HepG2 (cell line): ENCODE measurements around the gene RPS6KA2. TPM values are rescaled to one million over a fixed set of nuclear protein-coding genes. Genes with fewer than 3 reads are reported as not detected.
A peak's percentile ranks its signal among the peaks of the same experiment; 100 is the strongest.

Source experiments
- ATAC-seq: fragments of 200-7000 bp; cut with Tn5 transposase; 3 replicates; pipeline ENCODE4 v1.9.1; 2020; ENCODE audit warnings: mild to moderate bottlenecking, moderate library complexity
- BruUV-seq: library from RNA; stranded (reverse); fragments of 400-500 nt; replicated peaks from 2 replicates; lab custom pipeline; 2021; lab: Mats Ljungman, UMichigan
- CTCF ChIA-PET: fragments of 300-600 bp; formaldehyde crosslinking; extraction: SDS; loops from one replicate; lab custom pipeline; 2021; ENCODE audit warnings: low total read pairs, inconsistent platforms, low intra/inter-chr PET ratio; lab: Yijun Ruan, JAX
- POLR2A ChIA-PET: fragments of 350-600 bp; sonication (Branson Sonifier 250); formaldehyde crosslinking; loops from one replicate; lab custom pipeline; 2020; ENCODE audit warnings: antibody characterized with exemption, inconsistent platforms; lab: Yijun Ruan, JAX
- DNase-seq: peaks from one replicate; pipeline ENCODE4 v3.0.0-alpha.2; 2015; ENCODE audit warnings: low spot score
- FAIRE-seq: peaks from 3 replicates; lab custom pipeline; 2011; peaks lifted over from hg19 to GRCh38; lab: Jason Lieb, UNC
- H2AFZ ChIP-seq: one replicate; pipeline ENCODE4 v1.6.1; 2011; ENCODE audit warnings: low read length, inconsistent platforms
- H3K27ac ChIP-seq: fragments of 300-600 bp; 3 replicates; pipeline ENCODE4 v1.8.0; 2011; ENCODE audit warnings: mixed run types, mild to moderate bottlenecking, mixed read lengths, low read length, inconsistent platforms; ENCODE audit not compliant: insufficient read depth; ENCODE audit errors: extremely low read length
- H3K27me3 ChIP-seq, 2 experiments: fragments of 200-600 bp in 1 of 2; 2 replicates in 1 of 2; 3 replicates in 1 of 2; pipeline versions ENCODE4 v1.6.0 to v1.8.0; 2011; ENCODE audit warnings: low read length in 2 of 2, mild to moderate bottlenecking in 2 of 2, moderate library complexity in 2 of 2, inconsistent platforms in 1 of 2; ENCODE audit not compliant: insufficient read depth in 2 of 2, control insufficient read depth in 1 of 2
- H3K36me3 ChIP-seq, 2 experiments: fragments of 200-600 bp in 1 of 2; replicated peaks in 1 of 2; 2 replicates in 1 of 2; 3 replicates in 1 of 2; pipeline versions ENCODE4 v1.5.1 to v1.8.0; 2011; ENCODE audit warnings: low read length in 2 of 2, inconsistent platforms in 1 of 2; ENCODE audit not compliant: insufficient read depth in 2 of 2, control insufficient read depth in 1 of 2
- H3K4me1 ChIP-seq: 2 replicates; pipeline ENCODE4 v1.5.1; 2012; ENCODE audit warnings: low read length, inconsistent platforms; ENCODE audit not compliant: insufficient read depth
- H3K4me2 ChIP-seq: 2 replicates; pipeline ENCODE4 v1.6.0; 2011; ENCODE audit warnings: low read depth, low read length, inconsistent platforms
- H3K4me3 ChIP-seq, 3 experiments: fragments of 200-600 bp in 1 of 3; sonication (generic), shearing (Covaris generic) in 1 of 3; replicated peaks in 1 of 3; 2 replicates each; pipeline ENCODE4 v1.5.1; 2011 to 2016; ENCODE audit warnings: low read length in 3 of 3, inconsistent platforms in 2 of 3, low read depth in 2 of 3, mild to moderate bottlenecking in 2 of 3, control low read depth in 1 of 3, mixed read lengths in 1 of 3; ENCODE audit not compliant: insufficient read depth in 1 of 3
- H3K79me2 ChIP-seq: one replicate; pipeline ENCODE4 v1.6.1; 2011; ENCODE audit warnings: low read length, inconsistent platforms; ENCODE audit not compliant: insufficient read depth
- H3K9ac ChIP-seq: 2 replicates; pipeline ENCODE4 v1.6.0; 2011; ENCODE audit warnings: mild to moderate bottlenecking, low read depth, low read length, inconsistent platforms; ENCODE audit not compliant: insufficient read depth
- H3K9me3 ChIP-seq: 2 replicates; pipeline ENCODE4 v1.5.1; 2012; ENCODE audit warnings: mild to moderate bottlenecking, low read length
- H4K20me1 ChIP-seq: 2 replicates; pipeline ENCODE4 v1.6.0; 2011; ENCODE audit warnings: inconsistent platforms, mild to moderate bottlenecking, low read length, moderate library complexity; ENCODE audit not compliant: insufficient read depth
- ARNTL ChIP-seq: sonication (generic); formaldehyde crosslinking; IDR thresholded peaks from 2 replicates; pipeline ENCODE4 v1.4.0; 2020; ENCODE audit warnings: mild to moderate bottlenecking, missing genetic modification reagents
- ATF7 ChIP-seq, 2 experiments: fragments of 450-650 bp in 1 of 2; sonication (generic) in 1 of 2; formaldehyde crosslinking in 1 of 2; IDR thresholded peaks; 2 replicates each; pipeline versions ENCODE4 v1.4.0 to v1.6.1; 2016 to 2020; ENCODE audit warnings: antibody characterized with exemption in 1 of 2, mild to moderate bottlenecking in 1 of 2, missing genetic modification reagents in 1 of 2
- CREB1 ChIP-seq, 2 experiments: fragments of 450-650 bp in 1 of 2; IDR thresholded peaks; 2 replicates each; pipeline ENCODE4 v1.6.1; 2016 to 2017; ENCODE audit warnings: control low read depth in 1 of 2, mild to moderate bottlenecking in 1 of 2, missing compliant biosample characterization in 1 of 2, missing genetic modification characterization in 1 of 2
- ELF4 ChIP-seq: sonication (generic); formaldehyde crosslinking; IDR thresholded peaks from 2 replicates; pipeline ENCODE4 v1.5.0; 2020; ENCODE audit warnings: missing genetic modification reagents, mild to moderate bottlenecking, moderate library complexity, borderline replicate concordance
- FOSL2 ChIP-seq: sonication (generic); formaldehyde crosslinking; IDR thresholded peaks from 2 replicates; pipeline ENCODE4 v1.4.0; 2020; ENCODE audit warnings: missing genetic modification reagents
- FOXO1 ChIP-seq: sonication (generic); formaldehyde crosslinking; IDR thresholded peaks from 2 replicates; pipeline ENCODE4 v1.4.0; 2020; ENCODE audit warnings: missing genetic modification reagents
- MATR3 ChIP-seq: sonication (generic); formaldehyde crosslinking; IDR thresholded peaks from 2 replicates; pipeline ENCODE4 v1.4.0; 2020; ENCODE audit warnings: missing genetic modification reagents
- MAX ChIP-seq: IDR thresholded peaks from 2 replicates; pipeline ENCODE4 v1.6.1; 2012; ENCODE audit warnings: inconsistent platforms
- MIER2 ChIP-seq: IDR thresholded peaks from 2 replicates; pipeline ENCODE4 v1.6.1; 2016; ENCODE audit warnings: missing biosample characterization, missing genetic modification reagents
- MZF1 ChIP-seq: sonication (generic); formaldehyde crosslinking; IDR thresholded peaks from 2 replicates; pipeline ENCODE4 v1.8.1; 2023; ENCODE audit warnings: mild to moderate bottlenecking, missing genetic modification reagents, borderline replicate concordance
- PAWR ChIP-seq: sonication (generic); formaldehyde crosslinking; IDR thresholded peaks from 2 replicates; pipeline ENCODE4 v1.4.0; 2020; ENCODE audit warnings: missing genetic modification reagents, mild to moderate bottlenecking, borderline replicate concordance
- PLSCR1 ChIP-seq: sonication (generic); formaldehyde crosslinking; IDR thresholded peaks from 2 replicates; pipeline ENCODE4 v1.5.0; 2020; ENCODE audit warnings: missing genetic modification reagents, mild to moderate bottlenecking, borderline replicate concordance
- RFX1 ChIP-seq: fragments of 450-650 bp; IDR thresholded peaks from 2 replicates; pipeline ENCODE4 v1.6.1; 2017
- SOX5 ChIP-seq: IDR thresholded peaks from 2 replicates; pipeline ENCODE4 v1.6.1; 2016; ENCODE audit warnings: borderline replicate concordance
- SP5 ChIP-seq: IDR thresholded peaks from 2 replicates; pipeline ENCODE4 v1.6.1; 2016; ENCODE audit warnings: low read depth, borderline replicate concordance
- WGBS: methylation state at CpG from one replicate; pipeline ENCODE4 v1.1.6; 2017; ENCODE audit warnings: low lambda C conversion rate; 5-methylcytosine and 5-hydroxymethylcytosine counted together
- in situ Hi-C: cut with HindIII; loops from 2 replicates; pipeline ENCODE4 v1.10.0; 2017; ENCODE audit warnings: low pct_unique_long_range_greater_than_20kb; ENCODE audit not compliant: extremely low pct_ligation_motif_present
- intact Hi-C: fragments of 100-400 bp; cut with micrococcal nuclease; formaldehyde crosslinking; loops from one replicate; pipeline ENCODE4 v1.10.0; 2022; ENCODE audit not compliant: unreplicated experiment
- polyA plus RNA-seq, 8 experiments: library from polyadenylated mRNA; depleted of rRNA in 3 of 8; stranded (reverse) in 7 of 8; unstranded in 1 of 8; fragments of >200 nt; fragmentation: Illumina TruSeq in 4 of 8; extraction: Trizol in 4 of 8; gene quantifications; 2 replicates each; pipeline versions ENCODE4 v1.2.1 to v1.2.3, GENCODE V29; 2011 to 2016; ENCODE audit warnings: low read depth in 4 of 8, missing spikeins in 1 of 8, mixed read lengths in 1 of 8; ENCODE audit not compliant: insufficient read depth in 1 of 8
- total RNA-seq, 5 experiments: library from RNA; depleted of rRNA; stranded (reverse); fragments of >200 nt; fragmentation: Illumina TruSeq; extraction: Trizol; gene quantifications; 2 replicates each; pipeline ENCODE4 v1.2.3, GENCODE V29; 2016; ENCODE audit warnings: low read depth in 1 of 5
- TF ChIP-seq, protein P1 (sequence below): sonication (generic); formaldehyde crosslinking; IDR thresholded peaks from 2 replicates; pipeline ENCODE4 v1.4.0; 2020; ENCODE audit warnings: missing genetic modification reagents, borderline replicate concordance

Gene RPS6KA2
- total and polyA plus RNA-seq, 2 of the 13 experiments (the other 11 are each of a cell fraction or from before 2014, with no cell fraction given): 0.22 to 0.38 TPM

DNA sequence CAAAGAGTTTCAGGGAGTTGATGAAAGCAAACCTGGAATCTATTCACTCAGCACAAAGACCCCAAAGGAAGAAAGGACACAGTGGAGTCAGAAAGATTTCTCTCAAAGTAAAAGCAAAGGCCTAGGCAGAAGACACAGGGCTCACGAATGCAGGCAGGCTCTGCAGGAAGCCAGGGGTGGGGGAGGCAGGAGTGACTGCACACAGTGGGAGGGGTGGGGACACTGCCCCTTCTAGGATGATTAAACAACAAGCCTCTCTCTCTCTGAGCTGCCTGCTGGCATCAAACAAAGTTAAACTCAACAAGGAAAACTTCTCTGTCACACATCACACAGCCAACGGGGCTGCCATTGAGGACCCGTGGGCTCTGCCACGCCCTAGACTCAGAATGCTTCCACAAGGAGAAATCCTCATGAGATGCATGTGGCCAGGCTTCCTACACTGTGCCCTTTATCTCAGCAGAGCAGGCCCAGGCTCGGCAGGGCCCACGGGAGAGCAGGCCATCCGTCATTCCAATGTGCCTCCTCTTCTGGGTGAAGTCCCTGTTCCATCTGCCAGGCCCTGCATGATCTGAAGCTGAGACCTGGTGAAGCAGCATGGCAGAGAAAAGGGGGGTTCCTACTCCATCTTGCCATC, 110.7 kb downstream of the RPS6KA2 start (continued):
- TF ChIP-seq MZF1: no peak

- ATAC-seq: peak; percentile 62
Observed at GRCh38 chr6:166515072-166515810, 111.8 kb downstream of the RPS6KA2 start.

More at GRCh38 chr6:166515072-166515810, 111.8 kb downstream of the RPS6KA2 start:
- Histone ChIP-seq H3K4me2 (no peak overlapping the region), H3K9me3 (peaks cover 14% of the 10 kb centered on the region), H4K20me1 (no peaks in the 10 kb centered on the region), H3K36me3 (no peaks in the 10 kb centered on the region), H3K4me1 (no peaks in the 10 kb centered on the region), H3K27ac (no peak overlapping the region), H3K79me2 (no peaks in the 10 kb centered on the region), H3K4me3 (no peak overlapping the region), H2AFZ (no peak overlapping the region), H3K9ac (no peak overlapping the region), H3K27me3 (peaks cover 0 to 24% of the 10 kb centered on the region in 2 experiments; a peak in 4 of 5 replicates)
- TF ChIP-seq ELF4 (CRISPR knock-in tag): no peak
- no peak for TF ChIP-seq PAWR (CRISPR knock-in tag)
- TF ChIP-seq CREB1 (IDR thresholded peaks at IDR 0.05): peak; percentile 96
- TF ChIP-seq CREB1 (CRISPR knock-in tag; IDR thresholded peaks at IDR 0.05): no peak
- no peak for TF ChIP-seq RFX1
- no peak for TF ChIP-seq MAX
- TF ChIP-seq ARNTL (CRISPR knock-in tag): no peak
- peak; percentile 69 for TF ChIP-seq FOSL2
- no peak for TF ChIP-seq SP5 (CRISPR knock-in tag)
- no peak for TF ChIP-seq PLSCR1
- no peak for TF ChIP-seq FOXO1 (CRISPR knock-in tag)
- TF ChIP-seq ATF7 (IDR thresholded peaks at IDR 0.05): peak; percentile 92
- TF ChIP-seq ATF7 (CRISPR knock-in tag; IDR thresholded peaks at IDR 0.05): no peak
- no peak for TF ChIP-seq SOX5 (CRISPR knock-in tag)
- no peak for TF ChIP-seq MIER2 (CRISPR knock-in tag)
- TF ChIP-seq, protein P1, sequence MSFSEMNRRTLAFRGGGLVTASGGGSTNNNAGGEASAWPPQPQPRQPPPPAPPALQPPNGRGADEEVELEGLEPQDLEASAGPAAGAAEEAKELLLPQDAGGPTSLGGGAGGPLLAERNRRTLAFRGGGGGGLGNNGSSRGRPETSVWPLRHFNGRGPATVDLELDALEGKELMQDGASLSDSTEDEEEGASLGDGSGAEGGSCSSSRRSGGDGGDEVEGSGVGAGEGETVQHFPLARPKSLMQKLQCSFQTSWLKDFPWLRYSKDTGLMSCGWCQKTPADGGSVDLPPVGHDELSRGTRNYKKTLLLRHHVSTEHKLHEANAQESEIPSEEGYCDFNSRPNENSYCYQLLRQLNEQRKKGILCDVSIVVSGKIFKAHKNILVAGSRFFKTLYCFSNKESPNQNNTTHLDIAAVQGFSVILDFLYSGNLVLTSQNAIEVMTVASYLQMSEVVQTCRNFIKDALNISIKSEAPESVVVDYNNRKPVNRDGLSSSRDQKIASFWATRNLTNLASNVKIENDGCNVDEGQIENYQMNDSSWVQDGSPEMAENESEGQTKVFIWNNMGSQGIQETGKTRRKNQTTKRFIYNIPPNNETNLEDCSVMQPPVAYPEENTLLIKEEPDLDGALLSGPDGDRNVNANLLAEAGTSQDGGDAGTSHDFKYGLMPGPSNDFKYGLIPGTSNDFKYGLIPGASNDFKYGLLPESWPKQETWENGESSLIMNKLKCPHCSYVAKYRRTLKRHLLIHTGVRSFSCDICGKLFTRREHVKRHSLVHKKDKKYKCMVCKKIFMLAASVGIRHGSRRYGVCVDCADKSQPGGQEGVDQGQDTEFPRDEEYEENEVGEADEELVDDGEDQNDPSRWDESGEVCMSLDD (CRISPR knock-in tag): no peak
- no peak for TF ChIP-seq MATR3 (CRISPR knock-in tag)
- FAIRE-seq: no peak
- intact Hi-C loops: no loop called here
- DNase-seq: peak; percentile 14
- BruUV-seq: no TSS peak
- WGBS: 7% methylated on average over 11 of the region's 11 CpGs
- in situ Hi-C loops: no loop called here
- CTCF ChIA-PET: no interaction called here
- POLR2A ChIA-PET: no interaction called here
